Lung (tissue), 12 donors: ENCODE results near the gene COMMD4. TPM values are rescaled to one million over a fixed set of nuclear protein-coding genes. Genes with fewer than 3 reads are reported as not detected.

Source experiments
- ATAC-seq: fragments of 200-7000 bp; cut with Tn5 transposase; one replicate; pipeline ENCODE4 v1.9.1; 2020; ENCODE audit warnings: moderate number of reproducible peaks; ENCODE audit not compliant: insufficient read depth, low FRiP score
- DNase-seq, 3 donors: peaks; one replicate each; pipeline ENCODE4 v3.0.0-alpha.2; 2013 to 2017
- H3K27ac ChIP-seq, 2 donors: one replicate each; pipeline ENCODE4 v1.5.1; 2013; ENCODE audit warnings: mild to moderate bottlenecking in 2 of 2, moderate library complexity in 2 of 2, control low read depth in 1 of 2, inconsistent platforms in 1 of 2, low read depth in 1 of 2, low read length in 1 of 2
- H3K27me3 ChIP-seq, 3 donors: one replicate each; pipeline ENCODE4 v1.5.1; 2013; ENCODE audit warnings: low read length in 2 of 3; ENCODE audit not compliant: control insufficient read depth in 3 of 3, insufficient read depth in 3 of 3
- H3K36me3 ChIP-seq, 4 donors: one replicate each; pipeline ENCODE4 v1.5.1; 2013; ENCODE audit warnings: low read length in 4 of 4, mild to moderate bottlenecking in 1 of 4, moderate library complexity in 1 of 4; ENCODE audit not compliant: control insufficient read depth in 4 of 4, insufficient read depth in 4 of 4
- H3K4me1 ChIP-seq, 5 donors: one replicate each; pipeline ENCODE4 v1.5.1; 2013; ENCODE audit warnings: low read length in 5 of 5, mild to moderate bottlenecking in 2 of 5, moderate library complexity in 1 of 5; ENCODE audit not compliant: control insufficient read depth in 5 of 5, insufficient read depth in 5 of 5
- H3K4me3 ChIP-seq: one replicate; pipeline ENCODE4 v1.5.1; 2013; ENCODE audit warnings: mild to moderate bottlenecking, control low read depth, moderate library complexity
- H3K9ac ChIP-seq, 2 donors: one replicate each; pipeline ENCODE4 v1.5.1; 2013; ENCODE audit warnings: low read length in 2 of 2, control low read depth in 1 of 2; ENCODE audit not compliant: insufficient read depth in 1 of 2
- H3K9me3 ChIP-seq, 4 donors: one replicate each; pipeline ENCODE4 v1.5.1; 2013; ENCODE audit warnings: low read length in 3 of 4, mild to moderate bottlenecking in 1 of 4, moderate library complexity in 1 of 4; ENCODE audit not compliant: control insufficient read depth in 4 of 4, insufficient read depth in 3 of 4
- WGBS, 2 donors: extraction: QIAGEN DNeasy Blood & Tissue Kit; methylation state at CpG; one replicate each; pipeline ENCODE4 v1.1.7; 2013; 5-methylcytosine and 5-hydroxymethylcytosine counted together
- polyA plus RNA-seq, 2 donors: library from polyadenylated mRNA; stranded (reverse); fragments of 200-250 nt; gene quantifications; one replicate each; pipeline ENCODE4 v1.2.1, GENCODE V29; 2013
- total RNA-seq, 2 donors: library from RNA; depleted of rRNA in 1 of 2; stranded (reverse); fragments of >200 nt in 1 of 2; gene quantifications; one replicate each; pipeline ENCODE4 v1.2.1, GENCODE V29; 2014 to 2021
- TF ChIP-seq, protein P1 (sequence below): IDR thresholded peaks from 2 replicates; pipeline ENCODE4 v1.5.1; 2012; ENCODE audit warnings: mild to moderate bottlenecking; ENCODE audit errors: control extremely low read depth, extremely low read depth
- donor health status: control.
- donor health status: control.
- donor health status: Bipolar disorder and iron deficiency.
- donor health status: healthy.
- donor health status: DM: yes; HTN: yes; CAD: no.

Gene COMMD4
- total and polyA plus RNA-seq, 4 donors, result 36.2 to 135 (median 88.1) TPM

DNA sequence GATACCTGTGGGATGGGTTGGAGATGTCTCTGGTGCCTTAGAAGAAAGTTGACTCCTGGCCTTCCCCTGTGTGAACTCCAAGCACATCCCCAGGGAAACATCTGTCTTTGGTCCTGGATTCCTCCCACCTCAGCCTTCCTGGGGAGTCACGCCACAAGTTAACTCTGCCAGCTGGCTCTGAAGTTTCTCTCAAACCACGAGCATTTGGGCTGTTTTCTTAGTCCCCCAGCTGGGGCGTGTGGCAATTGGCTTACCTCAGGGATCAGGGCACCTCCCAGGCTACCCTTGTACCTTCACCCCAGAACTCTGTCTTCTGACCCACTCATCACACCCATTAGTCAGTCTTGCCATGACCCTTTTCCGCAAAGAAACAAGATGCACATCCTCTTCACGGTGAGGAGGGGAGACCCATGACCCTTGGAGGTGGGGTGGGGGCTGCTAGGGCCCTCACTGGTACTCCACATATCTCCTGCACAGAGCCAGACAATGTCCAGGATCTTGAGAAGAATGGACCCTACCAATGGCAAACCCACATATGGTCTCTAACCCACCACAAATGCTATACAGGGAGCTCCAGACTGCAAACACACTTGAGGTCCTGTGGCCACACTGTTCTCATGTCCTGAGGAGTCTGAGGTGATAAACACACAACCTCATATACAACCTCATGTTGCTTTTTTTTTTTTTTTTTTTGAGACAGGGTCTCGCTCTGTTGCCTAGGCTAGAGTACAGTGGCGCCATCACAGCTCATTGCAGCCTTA, 14.9 kb downstream of the COMMD4 start:
- Histone ChIP-seq H3K27ac (no peak overlapping the region), H3K9ac (no peak overlapping the region), H3K4me1 (peaks cover 0 to 17% (median 4%) of the 10 kb centered on the region in 5 donors), H3K4me3 (no peak overlapping the region), H3K9me3 (no peaks in the 10 kb centered on the region), H3K36me3 (peaks cover 0 to 17% (median under 1%) of the 10 kb centered on the region in 4 donors), H3K27me3 (peaks cover 0 to 14% (median 9%) of the 10 kb centered on the region in 3 donors)
- TF ChIP-seq, protein P1, sequence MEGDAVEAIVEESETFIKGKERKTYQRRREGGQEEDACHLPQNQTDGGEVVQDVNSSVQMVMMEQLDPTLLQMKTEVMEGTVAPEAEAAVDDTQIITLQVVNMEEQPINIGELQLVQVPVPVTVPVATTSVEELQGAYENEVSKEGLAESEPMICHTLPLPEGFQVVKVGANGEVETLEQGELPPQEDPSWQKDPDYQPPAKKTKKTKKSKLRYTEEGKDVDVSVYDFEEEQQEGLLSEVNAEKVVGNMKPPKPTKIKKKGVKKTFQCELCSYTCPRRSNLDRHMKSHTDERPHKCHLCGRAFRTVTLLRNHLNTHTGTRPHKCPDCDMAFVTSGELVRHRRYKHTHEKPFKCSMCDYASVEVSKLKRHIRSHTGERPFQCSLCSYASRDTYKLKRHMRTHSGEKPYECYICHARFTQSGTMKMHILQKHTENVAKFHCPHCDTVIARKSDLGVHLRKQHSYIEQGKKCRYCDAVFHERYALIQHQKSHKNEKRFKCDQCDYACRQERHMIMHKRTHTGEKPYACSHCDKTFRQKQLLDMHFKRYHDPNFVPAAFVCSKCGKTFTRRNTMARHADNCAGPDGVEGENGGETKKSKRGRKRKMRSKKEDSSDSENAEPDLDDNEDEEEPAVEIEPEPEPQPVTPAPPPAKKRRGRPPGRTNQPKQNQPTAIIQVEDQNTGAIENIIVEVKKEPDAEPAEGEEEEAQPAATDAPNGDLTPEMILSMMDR, result no peak
- WGBS, 2 donors, result 77 to 81% methylated on average over 7 of the region's 7 CpGs
- ATAC-seq (no peak), DNase-seq (no peak)

DNA sequence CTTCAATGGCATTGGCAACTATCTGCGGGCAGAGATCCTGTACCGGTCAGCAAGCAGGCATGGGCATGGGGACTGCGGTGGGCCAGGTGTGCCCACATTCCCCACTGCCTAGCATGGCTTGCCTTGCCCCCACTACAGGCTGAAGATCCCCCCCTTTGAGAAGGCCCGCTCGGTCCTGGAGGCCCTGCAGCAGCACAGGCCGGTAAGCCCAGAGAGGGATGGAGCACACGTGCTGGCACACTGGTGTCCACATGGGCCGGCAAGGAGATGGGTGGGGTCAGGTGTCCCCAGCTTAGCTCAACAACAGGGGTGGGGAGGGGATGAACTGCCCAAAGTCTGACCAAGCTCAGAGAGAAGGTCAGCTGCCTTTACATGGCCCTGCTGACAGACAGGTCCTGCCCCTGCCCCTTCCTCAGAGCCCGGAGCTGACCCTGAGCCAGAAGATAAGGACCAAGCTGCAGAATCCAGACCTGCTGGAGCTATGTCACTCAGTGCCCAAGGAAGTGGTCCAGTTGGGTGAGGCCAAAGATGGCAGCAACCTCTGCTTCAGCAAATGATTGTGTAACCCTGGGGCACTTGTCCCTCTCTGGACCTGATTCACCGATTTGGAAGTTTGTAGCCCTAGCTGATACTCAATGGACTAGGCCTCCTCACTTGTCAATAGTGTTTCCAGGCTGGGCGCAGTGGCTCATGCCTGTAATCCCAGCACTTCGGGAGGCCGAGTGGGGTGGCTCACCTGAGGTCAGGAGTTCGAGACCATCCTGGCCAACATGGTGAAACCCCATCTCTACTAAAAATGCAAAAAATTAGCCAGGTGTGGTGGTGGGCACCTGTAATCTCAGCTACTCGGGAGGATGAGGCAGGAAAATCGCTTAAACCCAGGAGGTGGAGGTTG, 16.6 kb downstream of the COMMD4 start:
- 94 to 97% methylated on average over 16 of the region's 16 CpGs for WGBS, 2 donors

DNA sequence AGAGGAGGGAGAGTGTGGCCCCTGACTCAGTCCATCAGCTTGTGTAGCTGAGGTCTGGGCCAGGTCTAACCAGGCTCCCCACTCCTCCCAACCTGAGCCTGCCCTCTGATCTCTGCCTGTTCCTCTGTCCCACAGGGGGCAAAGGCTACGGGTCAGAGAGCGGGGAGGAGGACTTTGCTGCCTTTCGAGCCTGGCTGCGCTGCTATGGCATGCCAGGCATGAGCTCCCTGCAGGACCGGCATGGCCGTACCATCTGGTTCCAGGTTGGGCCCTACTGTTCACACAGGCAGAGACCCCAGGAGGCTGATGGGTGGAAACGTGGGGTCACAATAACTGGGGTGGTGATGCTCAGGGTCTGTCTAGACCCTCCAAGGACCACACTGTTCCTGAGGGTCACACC, 17.7 kb downstream of the COMMD4 start:
- TF ChIP-seq, protein P1, result no peak
- 87 to 93% methylated on average over 7 of the region's 7 CpGs for WGBS, 2 donors
- no peak overlapping the region for H3K4me3 ChIP-seq
- peaks cover 0 to 36% (median 2%) of the 10 kb centered on the region in 4 donors for H3K36me3 ChIP-seq
- no peaks in the 10 kb centered on the region for H3K9me3 ChIP-seq
- H3K4me1 ChIP-seq, result peaks cover 0 to 8% (median under 1%) of the 10 kb centered on the region in 5 donors
- no peak overlapping the region for H3K9ac ChIP-seq
- no peak overlapping the region for H3K27ac ChIP-seq
- DNase-seq (no peak), ATAC-seq (no peak)
- peaks cover 0 to 5% (median under 1%) of the 10 kb centered on the region in 3 donors for H3K27me3 ChIP-seq

More for the DNA sequence above, 16.6 kb downstream of the COMMD4 start:
- ATAC-seq (no peak), DNase-seq (no peak)
- Histone ChIP-seq H3K36me3 (peaks cover 0 to 28% (median under 1%) of the 10 kb centered on the region in 4 donors), H3K9ac (no peak overlapping the region), H3K4me3 (no peak overlapping the region), H3K9me3 (no peaks in the 10 kb centered on the region), H3K27ac (no peak overlapping the region), H3K27me3 (peaks cover 0 to 5% (median 3%) of the 10 kb centered on the region in 3 donors), H3K4me1 (peaks cover 0 to 11% (median 4%) of the 10 kb centered on the region in 5 donors)
- TF ChIP-seq, protein P1, result no peak
